Suprapubic skin (tissue), 4 donors: ENCODE measurements around the gene SYK. TPM values are rescaled to one million over a fixed set of nuclear protein-coding genes. Genes with fewer than 3 reads are reported as not detected.

Experiments
- DNase-seq, 2 donors: peaks; one replicate each; pipeline ENCODE4 v3.0.0-alpha.2; 2019; ENCODE audit warnings: low spot score in 2 of 2
- H3K27ac ChIP-seq: fragments of 200-600 bp; sonication (generic); one replicate; pipeline ENCODE4 v1.5.1; 2019
- H3K27me3 ChIP-seq: fragments of 200-600 bp; sonication (generic); one replicate; pipeline ENCODE4 v1.5.1; 2019
- H3K36me3 ChIP-seq: fragments of 200-600 bp; sonication (generic); one replicate; pipeline ENCODE4 v1.5.1; 2019
- H3K4me1 ChIP-seq: fragments of 200-600 bp; sonication (generic); one replicate; pipeline ENCODE4 v1.5.1; 2019
- H3K4me3 ChIP-seq: fragments of 200-600 bp; sonication (generic); one replicate; pipeline ENCODE4 v1.5.1; 2019; ENCODE audit warnings: mild to moderate bottlenecking
- H3K9me3 ChIP-seq: fragments of 200-600 bp; sonication (generic); one replicate; pipeline ENCODE4 v1.5.1; 2019
- CTCF ChIP-seq, 2 donors: fragments of 200-600 bp in 1 of 2; fragments of 450-650 bp in 1 of 2; sonication (generic) in 1 of 2; IDR thresholded peaks; one replicate each; pipeline ENCODE4 v1.5.1; 2016 to 2019; ENCODE audit warnings: antibody characterized with exemption in 2 of 2, mild to moderate bottlenecking in 1 of 2, moderate library complexity in 1 of 2
- EP300 ChIP-seq: sonication (generic); formaldehyde crosslinking; IDR thresholded peaks from one replicate; pipeline ENCODE4 v1.6.1; 2017; ENCODE audit warnings: antibody characterized with exemption
- POLR2A ChIP-seq, 2 donors: fragments of 450-650 bp; IDR thresholded peaks; one replicate each; pipeline ENCODE4 v1.6.1; 2017; ENCODE audit warnings: antibody characterized with exemption in 2 of 2, mild to moderate bottlenecking in 2 of 2, moderate library complexity in 2 of 2
- POLR2AphosphoS5 ChIP-seq, 3 donors: sonication (generic); formaldehyde crosslinking; IDR thresholded peaks; one replicate each; pipeline ENCODE4 v1.6.1; 2017; ENCODE audit warnings: antibody characterized with exemption in 3 of 3
- WGBS: methylation state at CpG from one replicate; pipeline ENCODE4 v1.1.5; 2018; 5-methylcytosine and 5-hydroxymethylcytosine counted together
- total RNA-seq, 4 donors: library from RNA; depleted of rRNA; stranded (reverse); fragments of >200 nt; gene quantifications; one replicate each; pipeline ENCODE4 v1.1.0, GENCODE V29; 2016

SYK gene
- total RNA-seq, 4 donors from 2014 or later, result 22.0 to 31.6 (median 25.0) TPM

- H3K36me3 ChIP-seq, result peaks cover 3% of the 10 kb centered on the region
- DNase-seq, result no peak
- H3K4me1 ChIP-seq, result peaks cover 9% of the 10 kb centered on the region
- no peak overlapping the region for H3K4me3 ChIP-seq
- H3K27ac ChIP-seq, result no peak overlapping the region
- H3K27me3 ChIP-seq, result no peaks in the 10 kb centered on the region
- WGBS, result 54% methylated on average over 7 of the region's 7 CpGs
- no peak for TF ChIP-seq CTCF (IDR thresholded peaks at IDR 0.05)
- no peak for TF ChIP-seq POLR2A (IDR thresholded peaks at IDR 0.05)
- TF ChIP-seq POLR2AphosphoS5 (IDR thresholded peaks at IDR 0.05), result no peak
- no peak for TF ChIP-seq EP300
- H3K9me3 ChIP-seq, result no peaks in the 10 kb centered on the region
Observed at GRCh38 chr9:90895786-90896185, 94.2 kb downstream of the SYK start.

- Histone ChIP-seq H3K4me3 (no peak overlapping the region), H3K4me1 (peaks cover 9% of the 10 kb centered on the region), H3K9me3 (no peaks in the 10 kb centered on the region), H3K27me3 (no peaks in the 10 kb centered on the region), H3K27ac (no peak overlapping the region), H3K36me3 (peaks cover 3% of the 10 kb centered on the region)
- WGBS, result 73% methylated on average over 3 of the region's 3 CpGs
- DNase-seq, result no peak
- TF ChIP-seq POLR2AphosphoS5 (IDR thresholded peaks at IDR 0.05), result no peak
- no peak for TF ChIP-seq EP300
- no peak for TF ChIP-seq POLR2A (IDR thresholded peaks at IDR 0.05)
- no peak for TF ChIP-seq CTCF (IDR thresholded peaks at IDR 0.05)
Observed at GRCh38 chr9:90896231-90896630, 94.6 kb downstream of the SYK start.

GRCh38 chr9:90898228-90898627 is 96.6 kb downstream of the SYK start:
- no peak overlapping the region for H3K4me3 ChIP-seq
- TF ChIP-seq POLR2AphosphoS5 (IDR thresholded peaks at IDR 0.05), result no peak
- TF ChIP-seq CTCF (IDR thresholded peaks at IDR 0.05), result no peak
- no peak for TF ChIP-seq EP300
- TF ChIP-seq POLR2A (IDR thresholded peaks at IDR 0.05), result no peak
- H3K4me1 ChIP-seq, result peaks cover 10% of the 10 kb centered on the region
- DNase-seq, result no peak
- H3K36me3 ChIP-seq, result no peaks in the 10 kb centered on the region
- WGBS, result 75% methylated on average over 3 of the region's 3 CpGs
- H3K27me3 ChIP-seq, result no peaks in the 10 kb centered on the region
- H3K27ac ChIP-seq, result no peak overlapping the region
- no peaks in the 10 kb centered on the region for H3K9me3 ChIP-seq

- no peaks in the 10 kb centered on the region for H3K27me3 ChIP-seq
- WGBS, result 85% methylated on average over 3 of the region's 3 CpGs
- H3K4me1 ChIP-seq, result peaks cover 21% of the 10 kb centered on the region
- no peak for TF ChIP-seq POLR2A (IDR thresholded peaks at IDR 0.05)
- TF ChIP-seq EP300, result no peak
- TF ChIP-seq CTCF (IDR thresholded peaks at IDR 0.05), result no peak
- no peak for TF ChIP-seq POLR2AphosphoS5 (IDR thresholded peaks at IDR 0.05)
- no peak overlapping the region for H3K27ac ChIP-seq
- H3K4me3 ChIP-seq, result no peak overlapping the region
- no peaks in the 10 kb centered on the region for H3K9me3 ChIP-seq
- DNase-seq, result no peak
- H3K36me3 ChIP-seq, result no peaks in the 10 kb centered on the region
Observed at GRCh38 chr9:90899287-90899686, 97.7 kb downstream of the SYK start.

- no peak overlapping the region for H3K4me3 ChIP-seq
- 67% methylated on average over 5 of the region's 5 CpGs for WGBS
- no peaks in the 10 kb centered on the region for H3K36me3 ChIP-seq
- TF ChIP-seq EP300, result no peak
- TF ChIP-seq POLR2A (IDR thresholded peaks at IDR 0.05), result no peak
- no peak for TF ChIP-seq POLR2AphosphoS5 (IDR thresholded peaks at IDR 0.05)
- TF ChIP-seq CTCF (IDR thresholded peaks at IDR 0.05), result no peak
- H3K27ac ChIP-seq, result no peak overlapping the region
- no peak for DNase-seq
- no peaks in the 10 kb centered on the region for H3K9me3 ChIP-seq
- peaks cover 25% of the 10 kb centered on the region for H3K4me1 ChIP-seq
- no peaks in the 10 kb centered on the region for H3K27me3 ChIP-seq
Observed at GRCh38 chr9:90900130-90900529, 98.5 kb downstream of the SYK start.
